ENCODE measurements around the gene FAM13C. TPM values are rescaled to one million over a fixed set of nuclear protein-coding genes. Genes with fewer than 3 reads are reported as not detected.

FAM13C gene
- total and polyA plus RNA-seq, 11 donors = 1.00 to 12.4 (median 8.3) TPM

DNA sequence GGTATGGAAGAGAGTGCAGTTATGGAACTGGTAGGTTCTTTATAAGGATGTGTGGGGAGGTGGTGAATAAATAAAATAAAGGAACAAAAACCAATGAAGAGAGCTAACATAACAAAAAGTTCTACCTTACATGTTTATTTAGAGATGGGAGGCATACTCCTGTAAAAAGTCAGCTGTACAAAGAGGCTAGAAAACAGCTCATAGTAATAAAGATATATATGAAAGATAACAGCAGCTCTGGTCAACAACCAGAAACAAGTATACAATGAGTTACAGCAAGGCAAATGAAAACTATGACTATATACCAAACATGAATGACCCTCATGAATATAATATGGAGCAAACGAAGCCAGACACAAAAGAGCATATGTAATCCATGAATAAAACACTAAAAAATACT is 62.0 kb downstream of the FAM13C start:
- peaks cover 0 to 15% (median 0%) of the 10 kb centered on the region in 9 donors for H3K36me3 ChIP-seq
- no peak for TF ChIP-seq CTCF (IDR thresholded peaks at IDR 0.05)
- TF ChIP-seq POLR2A (IDR thresholded peaks at IDR 0.05) = no peak
- ATAC-seq (no peak), DNase-seq (no peak)
- no peaks in the 10 kb centered on the region for H3K27me3 ChIP-seq
- no peak overlapping the region for H3K27ac ChIP-seq
- WGBS, 4 donors = 90 to 92% (median 92%) methylated on average over 1 of the region's 1 CpG
- no peak overlapping the region for H3K4me3 ChIP-seq
- intact Hi-C loops (cut with DNase I) = no loop called here
- no peaks in the 10 kb centered on the region for H3K9me3 ChIP-seq
- H3K4me1 ChIP-seq = peaks cover 0 to 8% (median 0%) of the 10 kb centered on the region in 12 donors

- TF ChIP-seq CTCF (IDR thresholded peaks at IDR 0.05) = no peak
- no peak for TF ChIP-seq POLR2A (IDR thresholded peaks at IDR 0.05)
- H3K27ac ChIP-seq = no peak overlapping the region
- H3K9me3 ChIP-seq = no peaks in the 10 kb centered on the region
- 73 to 96% (median 81%) methylated on average over 5 of the region's 5 CpGs for WGBS, 4 donors
- H3K36me3 ChIP-seq = peaks cover 0 to 15% (median 0%) of the 10 kb centered on the region in 9 donors
- no peak overlapping the region for H3K4me3 ChIP-seq
- intact Hi-C loops (cut with DNase I) = no loop called here
- DNase-seq (no peak), ATAC-seq (no peak)
- H3K4me1 ChIP-seq = peaks cover 0 to 10% (median 0%) of the 10 kb centered on the region in 12 donors
- H3K27me3 ChIP-seq = no peaks in the 10 kb centered on the region
Measured at GRCh38 chr10:59299933-59300332, 62.4 kb downstream of the FAM13C start.

DNA sequence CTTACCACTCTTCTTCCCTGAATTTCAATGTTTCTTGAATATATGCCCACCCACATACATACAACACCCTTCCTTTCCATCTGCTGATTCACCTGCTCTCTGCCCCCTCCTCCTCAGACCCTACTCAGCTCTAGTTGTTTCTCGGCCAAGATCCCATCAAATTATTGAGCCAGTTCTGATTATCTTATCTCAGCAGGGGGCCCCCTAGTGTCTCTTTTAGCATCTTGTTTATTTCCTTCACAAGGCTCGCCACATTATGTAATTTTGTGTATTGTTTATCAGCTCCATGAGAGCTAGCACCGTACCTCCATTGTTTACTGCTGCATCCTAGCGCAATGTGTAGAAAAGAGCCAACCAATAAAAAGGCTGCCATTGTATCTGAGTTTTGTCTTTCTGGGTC is 71.9 kb downstream of the FAM13C start:
- ATAC-seq (no peak), DNase-seq (no peak)
- Histone ChIP-seq H3K9me3 (no peaks in the 10 kb centered on the region), H3K27ac (no peak overlapping the region), H3K27me3 (no peaks in the 10 kb centered on the region), H3K4me3 (no peak overlapping the region), H3K4me1 (peaks cover 0 to 18% (median 0%) of the 10 kb centered on the region in 12 donors), H3K36me3 (no peaks in the 10 kb centered on the region)
- 82 to 87% (median 84%) methylated on average over 4 of the region's 4 CpGs for WGBS, 4 donors
- intact Hi-C loops (cut with DNase I) = no loop called here
- no peak for TF ChIP-seq CTCF (IDR thresholded peaks at IDR 0.05)
- TF ChIP-seq POLR2A (IDR thresholded peaks at IDR 0.05) = no peak

GRCh38 chr10:59289853-59290252 is 72.5 kb downstream of the FAM13C start:
- Histone ChIP-seq H3K36me3 (no peaks in the 10 kb centered on the region), H3K9me3 (no peaks in the 10 kb centered on the region), H3K4me3 (no peak overlapping the region), H3K27me3 (no peaks in the 10 kb centered on the region), H3K4me1 (peaks cover 0 to 18% (median 1%) of the 10 kb centered on the region in 12 donors), H3K27ac (no peak overlapping the region)
- DNase-seq = no peak
- WGBS, 4 donors = 92 to 95% (median 94%) methylated on average over 3 of the region's 3 CpGs
- TF ChIP-seq CTCF (IDR thresholded peaks at IDR 0.05) = no peak
- TF ChIP-seq POLR2A (IDR thresholded peaks at IDR 0.05) = no peak
- no peak for ATAC-seq
- intact Hi-C loops (cut with DNase I) = no loop called here
